Muscle layer of colon (tissue), 2 donors: ENCODE measurements around the gene OR1I1.
A peak's percentile ranks its signal among the peaks of the same experiment; 100 is the strongest.

Experiments
- H3K27ac ChIP-seq: one replicate; pipeline ENCODE4 v1.7.0; 2013; ENCODE audit warnings: low read depth, mild to moderate bottlenecking, low read length, moderate library complexity
- H3K27me3 ChIP-seq, 2 donors: one replicate each; pipeline ENCODE4 v1.7.0; 2013; ENCODE audit warnings: low read length in 2 of 2, mild to moderate bottlenecking in 2 of 2; ENCODE audit not compliant: insufficient read depth in 2 of 2, control insufficient read depth in 1 of 2
- H3K36me3 ChIP-seq: one replicate; pipeline ENCODE4 v1.7.0; 2013; ENCODE audit warnings: mild to moderate bottlenecking, low read length; ENCODE audit not compliant: insufficient read depth
- H3K4me1 ChIP-seq: one replicate; pipeline ENCODE4 v1.7.0; 2013; ENCODE audit warnings: mild to moderate bottlenecking, low read length; ENCODE audit not compliant: insufficient read depth
- H3K4me3 ChIP-seq, 2 donors: one replicate each; pipeline ENCODE4 v1.7.0; 2013; ENCODE audit warnings: low read length in 2 of 2, low read depth in 1 of 2, mild to moderate bottlenecking in 1 of 2, moderate library complexity in 1 of 2
- H3K9ac ChIP-seq: one replicate; pipeline ENCODE4 v1.7.0; 2013; ENCODE audit warnings: low read length
- H3K9me3 ChIP-seq: one replicate; pipeline ENCODE4 v1.7.0; 2013; ENCODE audit warnings: mild to moderate bottlenecking, low read length
- donor health status: abdominal sarcoma.
- donor health status: Adenocarcinoma of cecum.

OR1I1 gene

DNA sequence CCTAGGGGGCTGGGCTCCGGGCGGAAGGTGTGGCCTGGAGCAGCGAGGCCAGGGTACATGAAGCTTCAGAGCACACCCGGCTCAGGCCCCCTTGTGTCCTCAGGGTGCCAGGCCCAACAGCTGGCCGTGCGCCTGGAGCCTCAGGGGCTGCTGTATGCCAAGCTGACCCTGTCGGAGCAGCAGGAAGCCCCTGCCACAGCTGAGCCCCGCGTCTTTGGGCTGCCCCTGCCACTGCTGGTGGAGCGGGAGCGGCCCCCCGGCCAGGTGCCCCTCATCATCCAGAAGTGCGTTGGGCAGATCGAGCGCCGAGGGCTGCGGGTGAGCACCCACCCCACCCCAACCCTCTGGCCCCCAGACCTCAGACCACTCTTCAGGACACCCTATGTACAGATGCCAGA lies 28.4 kb downstream of the OR1I1 start:
- H3K36me3 ChIP-seq, result peaks cover 47% of the 10 kb centered on the region
- no peaks in the 10 kb centered on the region for H3K9me3 ChIP-seq
- H3K4me3 ChIP-seq, result no peak overlapping the region
- no peaks in the 10 kb centered on the region for H3K27me3 ChIP-seq
- no peak overlapping the region for H3K27ac ChIP-seq
- peaks cover 26% of the 10 kb centered on the region for H3K4me1 ChIP-seq
- no peak overlapping the region for H3K9ac ChIP-seq

DNA sequence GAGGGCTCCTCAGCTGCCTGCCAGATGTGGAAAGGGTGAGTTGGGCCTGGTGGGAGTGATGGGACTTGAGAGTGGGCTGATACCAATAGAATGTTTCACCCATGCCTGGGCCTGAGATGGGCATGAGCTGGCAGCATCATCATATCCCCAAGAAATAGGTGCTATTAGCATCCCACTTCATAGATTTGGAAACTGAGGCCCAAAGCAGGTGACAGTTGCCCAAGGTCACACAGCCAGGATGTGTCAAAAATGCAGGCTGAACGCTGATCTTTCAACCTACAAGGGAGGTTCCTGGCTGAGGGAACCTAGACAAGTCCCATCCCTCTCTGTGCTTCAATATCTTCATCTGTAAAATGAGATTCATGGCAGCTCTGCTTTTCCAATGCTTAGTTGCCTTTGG lies 29.7 kb downstream of the OR1I1 start:
- Histone ChIP-seq H3K27me3 (no peaks in the 10 kb centered on the region), H3K27ac (no peak overlapping the region), H3K9ac (no peak overlapping the region), H3K4me3 (no peak overlapping the region), H3K9me3 (no peaks in the 10 kb centered on the region), H3K36me3 (peaks cover 60% of the 10 kb centered on the region), H3K4me1 (peaks cover 24% of the 10 kb centered on the region)

DNA sequence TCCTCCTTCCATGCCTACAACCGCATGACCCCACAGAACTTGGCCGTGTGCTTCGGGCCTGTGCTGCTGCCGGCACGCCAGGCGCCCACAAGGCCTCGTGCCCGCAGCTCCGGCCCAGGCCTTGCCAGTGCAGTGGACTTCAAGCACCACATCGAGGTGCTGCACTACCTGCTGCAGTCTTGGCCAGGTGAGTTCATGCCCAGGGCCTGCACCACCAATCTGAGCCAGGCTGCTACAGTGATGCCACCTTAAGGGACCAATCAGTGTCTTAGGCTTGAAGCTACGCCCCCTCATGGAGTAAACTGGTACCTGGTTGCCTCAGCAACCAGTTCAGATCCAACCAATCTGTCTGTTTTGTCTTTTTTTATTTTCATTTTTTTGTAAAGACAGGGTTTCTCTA lies 30.4 kb downstream of the OR1I1 start:
- Histone ChIP-seq H3K9me3 (no peaks in the 10 kb centered on the region), H3K27me3 (no peaks in the 10 kb centered on the region), H3K4me3 (no peak overlapping the region), H3K9ac (no peak overlapping the region), H3K4me1 (peaks cover 23% of the 10 kb centered on the region), H3K36me3 (peaks cover 67% of the 10 kb centered on the region), H3K27ac (no peak overlapping the region)

DNA sequence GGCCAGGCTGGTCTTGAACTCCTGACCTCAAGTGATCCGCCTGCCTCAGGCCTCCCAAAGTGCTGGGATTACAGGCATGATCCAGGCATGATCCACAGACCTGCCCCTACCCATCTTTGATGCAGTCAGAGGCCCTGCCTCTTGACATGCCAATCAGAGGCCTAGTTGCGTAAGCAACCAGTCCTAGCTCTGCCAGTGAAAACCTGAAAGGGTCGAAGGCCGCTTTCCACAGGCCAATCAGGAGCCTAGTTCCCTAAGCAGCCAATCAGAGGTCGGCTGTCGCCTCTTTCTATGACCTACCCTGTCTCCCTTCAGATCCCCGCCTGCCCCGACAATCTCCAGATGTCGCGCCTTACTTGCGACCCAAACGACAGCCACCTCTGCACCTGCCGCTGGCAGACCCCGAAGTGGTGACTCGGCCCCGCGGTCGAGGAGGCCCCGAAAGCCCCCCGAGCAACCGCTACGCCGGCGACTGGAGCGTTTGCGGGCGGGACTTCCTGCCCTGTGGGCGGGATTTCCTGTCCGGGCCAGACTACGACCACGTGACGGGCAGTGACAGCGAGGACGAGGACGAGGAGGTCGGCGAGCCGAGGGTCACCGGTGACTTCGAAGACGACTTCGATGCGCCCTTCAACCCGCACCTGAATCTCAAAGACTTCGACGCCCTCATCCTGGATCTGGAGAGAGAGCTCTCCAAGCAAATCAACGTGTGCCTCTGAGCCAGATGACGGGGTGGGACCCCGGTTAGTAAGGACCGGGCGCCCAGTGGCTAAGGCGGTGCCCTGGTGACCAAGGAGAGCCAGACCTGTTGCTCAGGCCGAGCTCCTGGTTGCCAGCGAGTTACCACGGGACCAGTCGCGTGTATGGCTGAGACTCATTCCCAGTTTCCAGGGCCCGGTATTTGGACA lies 31.5 kb downstream of the OR1I1 start:
- Histone ChIP-seq H3K9ac (no peak overlapping the region), H3K4me1 (peaks cover 15% of the 10 kb centered on the region), H3K27ac (peak overlapping the region; percentile 53), H3K36me3 (peaks cover 77% of the 10 kb centered on the region), H3K9me3 (no peaks in the 10 kb centered on the region), H3K4me3 (no peak overlapping the region), H3K27me3 (no peaks in the 10 kb centered on the region)

DNA sequence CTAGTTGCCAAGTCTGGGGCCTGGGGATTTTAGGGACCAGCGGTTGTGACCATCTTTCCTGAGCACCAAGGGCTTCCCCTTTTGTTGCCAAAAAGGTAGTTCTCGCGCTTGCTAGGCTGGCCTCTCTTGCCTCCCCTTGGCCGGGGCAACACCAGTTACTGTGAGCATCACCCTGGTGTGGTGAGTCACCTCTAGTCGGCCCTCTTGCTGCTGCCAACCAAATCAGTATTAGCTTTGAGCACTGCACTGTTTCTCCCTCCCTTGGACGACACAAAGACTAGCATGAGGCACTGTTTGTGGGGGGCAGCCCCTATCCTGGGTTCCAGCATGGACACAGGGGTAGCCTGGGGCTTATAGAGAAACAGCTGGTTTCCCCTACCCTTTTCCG lies 32.1 kb downstream of the OR1I1 start:
- H3K9ac ChIP-seq, result no peak overlapping the region
- no peak overlapping the region for H3K4me3 ChIP-seq
- H3K27ac ChIP-seq, result peak overlapping the region; percentile 53
- H3K9me3 ChIP-seq, result no peaks in the 10 kb centered on the region
- no peaks in the 10 kb centered on the region for H3K27me3 ChIP-seq
- peaks cover 12% of the 10 kb centered on the region for H3K4me1 ChIP-seq
- peaks cover 83% of the 10 kb centered on the region for H3K36me3 ChIP-seq

DNA sequence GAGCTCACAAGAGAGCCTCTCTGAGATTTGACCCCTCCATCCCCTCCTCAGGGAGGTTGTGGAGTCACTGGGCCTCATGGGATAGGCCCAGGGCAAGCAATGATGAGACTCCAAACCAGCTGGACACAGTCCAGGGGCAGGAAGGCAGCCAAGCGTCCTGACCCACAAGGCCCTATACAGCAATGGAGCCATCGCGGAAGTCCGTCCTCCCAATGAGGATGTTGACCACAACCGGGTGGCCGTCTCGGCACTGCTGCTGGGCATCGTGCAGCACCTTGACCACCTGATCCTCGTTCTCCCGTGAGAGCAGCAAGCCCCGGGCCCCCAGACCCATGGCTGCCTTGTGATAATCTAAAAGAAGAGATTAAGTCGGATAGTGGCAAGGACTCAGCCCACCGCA lies 33.1 kb downstream of the OR1I1 start:
- Histone ChIP-seq H3K27ac (peak overlapping the region; percentile 59), H3K27me3 (no peaks in the 10 kb centered on the region), H3K4me1 (peaks cover 12% of the 10 kb centered on the region), H3K4me3 (no peak overlapping the region), H3K9ac (no peak overlapping the region), H3K9me3 (no peaks in the 10 kb centered on the region), H3K36me3 (peaks cover 88% of the 10 kb centered on the region)

DNA sequence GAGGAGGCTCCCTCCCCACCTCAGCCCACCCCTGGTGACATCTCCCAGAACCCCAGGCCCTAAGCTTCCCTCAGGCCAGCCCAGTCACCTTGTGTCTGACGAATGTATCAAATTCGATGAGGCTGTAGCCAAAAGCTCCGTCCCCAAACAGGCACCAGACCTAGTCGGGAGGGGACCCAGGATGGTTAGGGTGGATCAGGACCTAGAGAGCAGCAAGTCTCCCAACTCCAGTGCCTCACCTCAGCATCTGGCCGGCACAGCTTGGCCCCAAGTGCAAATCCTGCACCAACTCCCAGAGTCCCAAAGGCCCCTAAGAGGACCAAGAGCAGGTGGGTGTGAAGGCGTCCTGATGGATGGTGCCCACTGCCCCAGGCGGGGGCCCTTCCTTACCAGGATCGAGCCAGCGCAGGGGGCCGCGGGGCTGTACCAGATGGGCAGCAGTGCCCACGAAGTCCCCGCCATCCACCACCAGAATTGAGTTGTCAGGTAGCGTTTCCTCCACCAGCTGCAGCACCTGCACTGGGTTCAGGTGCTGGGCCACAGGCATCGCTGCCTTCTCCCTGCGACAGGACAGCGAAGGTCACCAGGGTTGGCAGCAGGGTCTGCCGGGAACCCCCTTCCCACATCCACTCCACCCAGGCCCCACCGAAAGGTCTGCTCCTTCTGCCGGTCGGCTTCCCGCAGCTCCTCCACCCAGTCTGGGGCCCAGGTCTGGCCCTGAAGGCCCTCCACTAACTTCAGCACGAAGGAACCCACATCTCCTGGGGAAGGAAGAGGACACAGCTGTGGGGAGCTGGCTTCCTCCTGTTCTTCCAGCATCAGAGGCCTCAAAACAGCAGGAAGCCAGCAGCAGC lies 34.0 kb downstream of the OR1I1 start:
- H3K27me3 ChIP-seq, result no peaks in the 10 kb centered on the region
- H3K9me3 ChIP-seq, result no peaks in the 10 kb centered on the region
- no peak overlapping the region for H3K9ac ChIP-seq
- peak overlapping the region; percentile 4 for H3K27ac ChIP-seq
- H3K36me3 ChIP-seq, result peaks cover 92% of the 10 kb centered on the region
- no peak overlapping the region for H3K4me3 ChIP-seq
- peaks cover 12% of the 10 kb centered on the region for H3K4me1 ChIP-seq

DNA sequence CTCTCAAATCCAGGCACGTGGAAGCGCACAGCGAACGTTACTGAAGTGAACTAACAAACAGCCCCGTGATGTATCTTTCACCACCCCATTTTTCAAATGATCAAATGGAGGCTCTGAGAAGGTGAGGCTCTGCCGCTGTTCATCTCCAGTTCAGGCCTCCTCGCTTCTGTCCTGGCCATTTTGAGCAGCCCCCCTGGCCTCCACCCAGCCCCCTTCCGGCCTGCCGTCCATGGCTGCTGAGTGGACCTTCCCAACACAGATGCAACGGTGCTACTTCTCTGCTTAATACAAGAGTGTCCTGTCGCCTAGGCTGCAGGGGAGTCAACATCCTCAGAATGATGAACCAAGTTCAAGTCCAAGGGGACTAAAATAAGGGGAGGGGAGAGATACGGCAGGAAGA lies 34.8 kb downstream of the OR1I1 start:
- Histone ChIP-seq H3K4me3 (no peak overlapping the region), H3K9me3 (no peaks in the 10 kb centered on the region), H3K27ac (no peak overlapping the region), H3K36me3 (peaks cover 89% of the 10 kb centered on the region), H3K4me1 (peaks cover 12% of the 10 kb centered on the region), H3K27me3 (no peaks in the 10 kb centered on the region), H3K9ac (no peak overlapping the region)

DNA sequence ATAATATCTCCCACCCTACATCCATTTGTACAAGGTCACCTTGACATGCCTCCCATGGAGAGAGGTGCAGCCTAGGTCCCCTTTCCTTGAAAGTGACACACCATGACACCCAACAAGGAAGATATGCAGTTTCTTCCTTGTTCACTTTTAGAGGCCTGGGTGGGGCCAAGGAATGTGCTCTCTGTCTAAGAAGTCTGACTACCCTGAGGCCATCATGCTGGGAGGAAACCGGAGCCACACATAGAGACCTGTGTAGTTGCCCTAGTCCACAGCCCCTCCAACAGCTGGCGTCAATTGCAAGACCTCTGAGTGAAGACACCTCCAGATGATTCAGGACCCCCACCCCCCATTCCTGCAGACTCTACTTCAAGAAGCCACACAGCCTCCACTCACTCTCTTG lies 36.2 kb downstream of the OR1I1 start:
- Histone ChIP-seq H3K9ac (no peak overlapping the region), H3K36me3 (peaks cover 90% of the 10 kb centered on the region), H3K27ac (peak overlapping the region; percentile 1), H3K9me3 (no peaks in the 10 kb centered on the region), H3K4me3 (no peak overlapping the region), H3K4me1 (peaks cover 18% of the 10 kb centered on the region), H3K27me3 (no peaks in the 10 kb centered on the region)

DNA sequence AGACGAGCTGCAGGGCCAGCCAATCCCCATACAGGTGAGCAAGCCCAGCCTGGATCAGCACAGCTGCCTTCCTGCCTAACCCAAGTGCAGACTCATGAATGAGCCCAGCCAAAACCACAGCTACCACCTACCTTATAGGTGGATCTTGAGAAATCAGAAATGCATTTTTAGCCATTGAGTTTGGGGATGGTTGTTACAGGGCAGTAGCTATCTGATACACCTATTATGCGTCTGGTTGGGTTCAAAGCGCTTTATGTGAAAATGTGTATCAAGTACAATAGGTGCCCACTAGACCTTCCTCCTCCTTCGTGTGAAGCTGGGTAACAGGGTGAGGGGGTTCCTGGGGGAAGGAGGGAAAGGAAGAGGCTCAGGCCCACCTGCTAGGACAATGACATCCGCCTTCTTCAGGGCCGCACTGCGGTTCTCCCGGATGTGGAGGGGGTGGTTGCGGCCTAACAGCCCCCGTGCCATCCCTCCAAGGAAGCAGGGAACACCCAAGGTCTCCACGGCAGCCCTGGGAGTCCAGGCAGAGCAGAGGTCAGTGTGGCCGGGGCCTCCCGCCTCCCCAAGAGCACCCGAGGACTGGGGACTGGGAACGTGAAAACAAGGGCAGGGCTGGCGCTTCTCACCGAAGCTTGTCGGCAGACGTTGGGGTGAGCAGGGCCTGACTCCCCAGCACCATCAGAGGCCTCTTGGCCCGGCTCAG lies 36.9 kb downstream of the OR1I1 start:
- peak overlapping the region; percentile 1 for H3K27ac ChIP-seq
- no peak overlapping the region for H3K9ac ChIP-seq
- H3K9me3 ChIP-seq, result no peaks in the 10 kb centered on the region
- no peaks in the 10 kb centered on the region for H3K27me3 ChIP-seq
- H3K36me3 ChIP-seq, result peaks cover 83% of the 10 kb centered on the region
- peaks cover 22% of the 10 kb centered on the region for H3K4me1 ChIP-seq
- no peak overlapping the region for H3K4me3 ChIP-seq
